T-helper 9 cell (primary cell): ENCODE measurements around the gene PARD3B.

Experiments
- DNase-seq: peaks from one replicate; pipeline ENCODE4 v3.0.0-alpha.2; 2020

The PARD3B gene

GRCh38 chr2:204772546-204772945 lies 227.3 kb downstream of the PARD3B start:
- DNase-seq = no peak

- DNase-seq = no peak
Observed at GRCh38 chr2:204775766-204776165, 230.5 kb downstream of the PARD3B start.

GRCh38 chr2:204776781-204777559 lies 231.7 kb downstream of the PARD3B start:
- DNase-seq = no peak

- DNase-seq = no peak
Observed at GRCh38 chr2:204779771-204780170, 234.5 kb downstream of the PARD3B start.

GRCh38 chr2:204781941-204782340 lies 236.7 kb downstream of the PARD3B start:
- DNase-seq = no peak

GRCh38 chr2:204790076-204790475 lies 244.8 kb downstream of the PARD3B start:
- no peak for DNase-seq

- DNase-seq = no peak
Observed at GRCh38 chr2:204791230-204791629, 246.0 kb downstream of the PARD3B start.

DNA sequence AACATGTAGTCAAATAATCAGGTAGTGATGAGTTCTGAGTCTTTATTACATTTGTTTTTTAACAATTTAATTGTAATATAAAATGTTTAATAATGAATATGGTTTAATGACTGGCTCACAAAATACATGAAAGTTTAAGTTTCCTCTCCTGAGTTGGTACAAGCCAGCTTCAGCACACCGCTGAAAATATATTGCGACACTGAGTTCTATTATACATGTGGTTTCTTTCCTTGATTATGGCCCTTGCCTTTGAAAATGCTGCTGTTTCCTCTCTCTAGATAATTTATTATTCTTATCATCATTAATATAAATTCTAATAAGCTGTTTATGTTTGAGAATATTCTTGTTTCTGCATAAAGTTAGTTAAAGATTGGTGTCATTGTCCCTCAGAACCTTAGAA lies 249.3 kb downstream of the PARD3B start:
- DNase-seq = no peak

DNA sequence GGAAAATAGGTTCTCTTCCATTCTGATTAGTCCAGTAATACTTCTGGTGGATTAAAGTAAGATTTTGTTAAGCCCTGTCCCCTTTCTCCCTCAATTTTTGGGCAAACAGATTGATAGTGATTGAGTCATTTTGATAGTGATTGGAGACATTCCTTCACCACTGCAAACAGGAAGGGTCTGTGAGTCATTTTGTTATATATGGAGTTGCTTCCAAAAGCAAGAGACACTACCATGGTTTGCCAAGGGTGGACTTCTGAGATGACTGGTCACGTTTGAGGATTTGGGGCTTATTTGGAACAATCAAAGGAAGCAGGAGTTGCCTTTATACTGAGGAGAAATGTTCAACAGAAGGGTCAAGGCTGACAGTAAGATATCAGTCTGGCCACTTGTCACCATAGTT lies 249.9 kb downstream of the PARD3B start:
- no peak for DNase-seq

DNA sequence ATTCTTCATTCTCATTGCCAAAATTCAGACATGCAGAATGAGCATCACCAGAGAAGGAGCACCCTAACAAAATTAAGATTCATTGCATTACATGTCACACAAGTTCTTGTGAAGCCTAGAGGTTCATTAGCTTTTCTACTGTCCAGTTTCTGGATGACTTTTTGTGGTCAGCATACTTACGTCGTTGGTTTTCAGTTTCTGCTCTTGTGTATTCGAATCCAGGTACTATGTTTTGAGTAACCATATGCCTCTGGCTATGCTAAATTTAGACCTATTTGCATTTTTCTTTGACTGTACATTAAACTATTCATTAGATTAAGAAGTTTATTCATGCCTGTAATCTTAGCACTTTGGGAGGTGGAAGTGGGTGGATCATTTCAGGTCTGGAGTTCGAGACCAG lies 251.3 kb downstream of the PARD3B start:
- no peak for DNase-seq

DNA sequence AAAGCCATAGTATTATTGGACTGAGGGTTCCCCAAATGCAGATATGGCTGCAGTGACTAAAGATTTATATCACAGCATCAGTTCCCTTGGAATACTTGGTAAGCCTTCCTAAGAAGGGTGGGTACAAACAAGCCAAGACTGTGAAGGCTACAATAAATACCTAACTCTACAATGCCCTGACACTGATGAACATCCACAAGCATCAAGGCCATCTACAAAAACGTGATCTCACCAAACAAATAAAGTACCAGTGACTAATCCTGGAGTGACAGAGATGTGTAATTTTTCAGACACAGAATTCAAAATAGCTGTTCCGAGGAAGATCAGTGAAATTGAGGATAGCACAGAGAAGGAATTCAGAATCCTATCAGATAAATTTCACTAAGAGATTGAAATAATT lies 254.5 kb downstream of the PARD3B start:
- DNase-seq = no peak

GRCh38 chr2:204808494-204808893 lies 263.2 kb downstream of the PARD3B start:
- no peak for DNase-seq

DNA sequence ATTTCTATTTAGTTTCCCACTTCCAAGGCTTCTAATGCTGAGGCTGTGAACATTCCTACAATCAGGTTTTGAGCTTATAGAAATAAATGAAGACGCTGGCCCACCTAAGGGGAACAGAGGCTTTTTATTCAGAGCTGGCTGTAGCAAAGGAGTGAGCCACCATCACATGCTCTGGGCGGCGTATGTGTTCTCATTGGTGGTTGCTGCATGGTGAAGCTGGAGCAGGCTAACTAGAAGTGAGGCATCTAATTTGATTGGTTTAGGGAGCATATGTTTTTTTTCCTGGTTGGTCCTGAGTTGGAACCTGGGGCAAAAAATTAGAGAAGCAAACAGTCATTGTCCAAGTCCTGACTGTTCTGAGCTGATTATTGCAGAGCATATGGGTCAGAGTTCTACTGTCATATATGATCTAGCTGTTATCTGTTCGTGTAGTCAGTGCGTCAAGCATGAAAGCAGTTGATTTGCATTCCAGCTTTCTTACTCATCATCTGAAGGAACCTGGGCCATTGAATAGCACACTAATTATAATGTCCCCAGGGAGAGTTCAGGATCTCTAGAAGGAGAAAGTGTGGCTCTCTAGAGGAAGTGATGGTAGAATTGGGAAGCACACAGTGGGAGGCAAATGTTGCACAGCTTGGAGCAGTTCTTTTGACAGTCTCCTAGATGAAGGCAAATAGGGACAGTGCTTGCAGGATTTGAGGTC lies 279.6 kb downstream of the PARD3B start:
- DNase-seq = no peak

DNA sequence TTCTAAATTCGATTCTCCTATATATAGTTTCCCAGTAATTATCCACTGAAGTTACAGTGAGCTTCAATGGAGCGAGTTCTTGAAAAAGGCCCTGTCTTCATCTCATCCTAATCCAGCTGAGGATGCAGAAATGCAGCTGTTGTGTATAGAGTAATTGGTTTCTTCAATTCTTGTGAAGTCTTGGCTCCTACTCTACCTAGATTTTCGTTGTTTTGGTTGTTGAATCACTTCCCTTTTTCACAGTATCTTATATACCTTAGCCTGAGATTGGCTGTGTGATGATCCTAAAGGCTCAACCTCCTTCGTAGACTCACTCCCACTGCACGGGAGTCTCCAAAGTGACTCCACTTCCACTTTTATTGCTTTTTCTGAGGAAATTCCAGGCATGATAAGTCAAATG lies 280.4 kb downstream of the PARD3B start:
- no peak for DNase-seq

GRCh38 chr2:204827701-204828590 lies 282.7 kb downstream of the PARD3B start:
- DNase-seq = no peak

- DNase-seq = no peak
Observed at GRCh38 chr2:204834716-204835384, 289.6 kb downstream of the PARD3B start.

- no peak for DNase-seq
Observed at GRCh38 chr2:204835786-204836185, 290.5 kb downstream of the PARD3B start.

GRCh38 chr2:204840504-204840903 lies 295.2 kb downstream of the PARD3B start:
- no peak for DNase-seq

GRCh38 chr2:204842068-204842467 lies 296.8 kb downstream of the PARD3B start:
- no peak for DNase-seq

DNA sequence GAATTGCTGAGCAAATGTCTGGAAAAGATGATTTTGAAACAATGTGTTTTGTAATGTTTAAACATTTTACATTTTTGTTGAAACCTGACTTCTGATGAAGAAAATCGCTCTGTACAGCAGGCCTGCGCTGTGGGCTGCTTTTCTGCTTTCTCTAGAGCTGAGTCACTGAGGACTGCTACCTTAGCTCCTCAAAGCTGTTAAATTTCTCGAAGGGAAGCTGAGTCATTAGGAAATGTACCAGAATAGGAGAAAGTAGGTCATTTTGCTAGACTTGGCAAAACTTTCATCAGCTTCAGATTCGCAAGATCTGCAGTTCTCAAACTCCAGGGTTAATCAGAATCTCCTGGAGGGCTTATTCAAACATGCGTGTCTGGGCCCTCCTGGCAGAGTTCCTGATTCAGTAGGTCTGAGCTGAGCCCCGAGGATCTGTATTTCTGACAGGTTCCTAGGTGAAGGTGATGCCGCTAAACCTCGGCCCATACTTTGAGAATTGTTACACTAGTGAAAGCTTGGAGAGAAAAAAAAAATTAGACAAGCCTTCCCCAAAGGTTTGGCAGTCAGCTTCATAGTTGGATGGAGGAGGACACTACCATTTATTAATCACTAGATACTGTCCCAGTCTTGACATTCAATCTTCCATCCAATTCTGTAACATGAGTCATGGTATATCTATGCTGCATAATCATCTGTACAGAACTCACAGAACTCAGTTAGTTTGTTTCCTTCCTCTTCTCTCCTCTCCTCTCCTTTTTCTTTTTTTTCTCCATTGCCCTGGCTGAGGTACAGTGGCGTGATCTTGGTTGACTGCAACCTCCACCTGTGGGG lies 297.6 kb downstream of the PARD3B start:
- DNase-seq = no peak

DNA sequence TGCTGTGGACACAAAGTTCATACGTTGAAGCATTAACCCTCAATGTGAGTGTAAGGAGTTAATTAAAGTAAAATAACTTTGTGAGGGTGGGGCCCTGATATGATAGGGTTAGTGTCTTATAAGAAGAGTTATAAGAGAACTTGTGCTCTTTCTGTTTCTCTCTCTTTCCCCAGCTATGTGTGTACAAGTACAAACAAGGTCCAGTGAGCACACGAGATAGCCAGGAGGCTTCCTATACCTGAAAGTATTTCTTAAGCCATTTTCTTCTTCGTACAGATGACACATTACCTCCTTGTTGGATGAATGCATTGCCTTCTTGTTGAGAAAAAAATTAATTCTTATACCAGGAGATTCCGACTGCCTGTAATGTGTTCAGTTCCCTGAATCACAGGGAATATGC lies 301.2 kb downstream of the PARD3B start:
- DNase-seq = no peak

GRCh38 chr2:204849892-204850291 lies 304.6 kb downstream of the PARD3B start:
- no peak for DNase-seq
